Measurements from ENCODE around the gene SERPINA1.

SERPINA1 gene

GRCh38 chr14:94377866-94378470, 10.4 kb downstream of the SERPINA1 start:
- POLR2A ChIA-PET, result no interaction called here

GRCh38 chr14:94376976-94377865, 11.2 kb downstream of the SERPINA1 start:
- POLR2A ChIA-PET, result no interaction called here
- CTCF ChIA-PET, result no interaction called here
- DNase-seq (ENCODE audit: extremely low spot score), result no peak
- no peak for TF ChIP-seq L3MBTL2 (conservative IDR thresholded peaks at IDR 0.05)
- no peak for TF ChIP-seq ARNT (IDR thresholded peaks at IDR 0.05)
- TF ChIP-seq TARDBP (IDR thresholded peaks at IDR 0.05), result no peak
- no peak for TF ChIP-seq HDGF (IDR thresholded peaks at IDR 0.05; ENCODE audit: borderline replicate concordance)
- no peak for TF ChIP-seq BHLHE40 (IDR thresholded peaks at IDR 0.05; ENCODE audit: borderline replicate concordance)
- TF ChIP-seq ELF4 (IDR thresholded peaks at IDR 0.05), result no peak
- no peak for TF ChIP-seq FOXM1 (IDR thresholded peaks at IDR 0.05; ENCODE audit: borderline replicate concordance)
- TF ChIP-seq, protein P1, sequence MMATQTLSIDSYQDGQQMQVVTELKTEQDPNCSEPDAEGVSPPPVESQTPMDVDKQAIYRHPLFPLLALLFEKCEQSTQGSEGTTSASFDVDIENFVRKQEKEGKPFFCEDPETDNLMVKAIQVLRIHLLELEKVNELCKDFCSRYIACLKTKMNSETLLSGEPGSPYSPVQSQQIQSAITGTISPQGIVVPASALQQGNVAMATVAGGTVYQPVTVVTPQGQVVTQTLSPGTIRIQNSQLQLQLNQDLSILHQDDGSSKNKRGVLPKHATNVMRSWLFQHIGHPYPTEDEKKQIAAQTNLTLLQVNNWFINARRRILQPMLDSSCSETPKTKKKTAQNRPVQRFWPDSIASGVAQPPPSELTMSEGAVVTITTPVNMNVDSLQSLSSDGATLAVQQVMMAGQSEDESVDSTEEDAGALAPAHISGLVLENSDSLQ (IDR thresholded peaks at IDR 0.05), result no peak
- no peak for TF ChIP-seq CTBP1 (IDR thresholded peaks at IDR 0.05; ENCODE audit: borderline replicate concordance)

More at GRCh38 chr14:94377866-94378470, 10.4 kb downstream of the SERPINA1 start:
- TF ChIP-seq FOXK2 (IDR thresholded peaks at IDR 0.05) (no peak), HDGF (IDR thresholded peaks at IDR 0.05; ENCODE audit: borderline replicate concordance) (no peak), BHLHE40 (IDR thresholded peaks at IDR 0.05; ENCODE audit: borderline replicate concordance) (no peak), SP1 (IDR thresholded peaks at IDR 0.05) (no peak), ELF4 (IDR thresholded peaks at IDR 0.05) (no peak), TARDBP (IDR thresholded peaks at IDR 0.05) (no peak), LEF1 (IDR thresholded peaks at IDR 0.05; ENCODE audit: borderline replicate concordance) (no peak), FOXM1 (IDR thresholded peaks at IDR 0.05; ENCODE audit: borderline replicate concordance) (no peak), FOXA1 (IDR thresholded peaks at IDR 0.05) (no peak), ARNT (IDR thresholded peaks at IDR 0.05) (no peak), ZNF384 (IDR thresholded peaks at IDR 0.05) (no peak), SUZ12 (IDR thresholded peaks at IDR 0.05) (no peak)
- TF ChIP-seq, protein P1 (IDR thresholded peaks at IDR 0.05), result no peak
- CTCF ChIA-PET, result no interaction called here
- no peak for DNase-seq (ENCODE audit: extremely low spot score)

DNA sequence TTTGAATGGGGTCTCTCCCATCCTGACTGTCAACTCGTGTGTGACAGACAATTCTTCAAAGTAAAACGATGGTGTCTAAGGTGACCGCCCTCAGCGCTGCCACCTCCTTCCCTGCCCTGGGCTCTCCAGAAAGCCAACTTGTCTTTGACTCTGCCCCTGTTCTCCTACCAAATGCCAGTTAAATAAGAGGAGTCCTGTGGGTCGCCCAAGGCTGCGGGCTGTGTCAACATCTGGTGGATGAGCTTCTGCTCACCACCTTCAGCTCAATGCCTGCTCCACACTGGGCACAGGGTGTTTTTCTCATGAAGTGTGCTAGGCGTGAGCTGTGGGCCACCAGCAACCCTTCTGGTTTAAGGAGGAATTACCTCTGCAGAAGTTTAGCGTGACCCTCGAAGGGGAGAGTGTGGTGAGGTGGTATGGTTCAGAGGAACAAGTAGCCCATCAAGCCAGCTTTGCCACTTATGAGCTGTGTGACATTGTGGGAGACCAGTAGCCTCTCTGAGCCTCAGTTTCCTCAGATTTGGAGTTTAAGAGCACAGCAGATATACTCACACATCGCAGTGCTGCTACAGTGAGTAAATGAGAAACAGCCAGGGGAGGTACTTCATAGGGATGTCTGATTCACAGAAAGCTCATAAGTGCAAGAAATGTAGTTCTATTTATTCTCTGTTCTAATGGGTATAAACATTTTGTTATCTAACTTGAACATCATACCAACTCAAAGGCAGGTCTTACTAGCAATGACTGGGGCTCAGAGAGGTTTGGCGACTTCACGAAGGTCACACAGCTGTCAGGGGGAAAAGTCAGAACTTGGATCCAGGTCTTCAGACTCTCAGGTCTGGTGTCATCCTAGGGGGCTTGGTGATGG, 12.1 kb downstream of the SERPINA1 start:
- TF ChIP-seq ARNT (IDR thresholded peaks at IDR 0.05) (no peak), NFRKB (IDR thresholded peaks at IDR 0.05) (no peak), SP1 (IDR thresholded peaks at IDR 0.05) (no peak), TARDBP (IDR thresholded peaks at IDR 0.05) (no peak), ELF4 (IDR thresholded peaks at IDR 0.05) (no peak), FOXA1 (IDR thresholded peaks at IDR 0.05) (no peak), CTBP1 (IDR thresholded peaks at IDR 0.05; ENCODE audit: borderline replicate concordance) (no peak), LEF1 (IDR thresholded peaks at IDR 0.05; ENCODE audit: borderline replicate concordance) (no peak), BHLHE40 (IDR thresholded peaks at IDR 0.05; ENCODE audit: borderline replicate concordance) (no peak), SUZ12 (IDR thresholded peaks at IDR 0.05) (no peak)
- TF ChIP-seq, protein P1 (IDR thresholded peaks at IDR 0.05), result no peak
- no peak for DNase-seq (ENCODE audit: extremely low spot score)
- ChIA-PET POLR2A (no interaction called here), CTCF (no interaction called here)

- POLR2A ChIA-PET, result no interaction called here
- CTCF ChIA-PET, result no interaction called here
These were observed 12.8 kb downstream of the SERPINA1 start for GRCh38 chr14:94375552-94376107.

More at GRCh38 chr14:94375552-94376107, 12.8 kb downstream of the SERPINA1 start:
- TF ChIP-seq, protein P1 (IDR thresholded peaks at IDR 0.05), result no peak
- no peak for TF ChIP-seq FOXA1 (IDR thresholded peaks at IDR 0.05)
- no peak for TF ChIP-seq FOXK2 (IDR thresholded peaks at IDR 0.05)
- TF ChIP-seq SUZ12 (IDR thresholded peaks at IDR 0.05), result no peak
- no peak for TF ChIP-seq TARDBP (IDR thresholded peaks at IDR 0.05)
- no peak for DNase-seq (ENCODE audit: extremely low spot score)

Data from HEK293T (cell line).